HEK293 (cell line): ENCODE measurements around the gene REEP6.
"Not testable (repeated sequence)": the region's sequence is repeated elsewhere in the genome, so short reads cannot be mapped to it uniquely, and the experiment has no call there.

Experiments
- ATF2 ChIP-seq: fragments of 450-650 bp; formaldehyde crosslinking; IDR thresholded peaks from 2 replicates; pipeline ENCODE4 v1.5.1; 2016; ENCODE audit warnings: missing biosample characterization, missing genetic modification characterization, low read depth
- CTCF ChIP-seq: fragments of 450-650 bp; formaldehyde crosslinking; IDR thresholded peaks from 2 replicates; pipeline ENCODE4 v1.5.1; 2016; ENCODE audit warnings: missing biosample characterization, missing genetic modification characterization
- KLF16 ChIP-seq: fragments of 450-650 bp; formaldehyde crosslinking; IDR thresholded peaks from 2 replicates; pipeline ENCODE4 v1.5.1; 2017; ENCODE audit warnings: missing biosample characterization, missing genetic modification characterization
- SALL2 ChIP-seq: fragments of 450-650 bp; formaldehyde crosslinking; IDR thresholded peaks from 2 replicates; pipeline ENCODE4 v1.5.0; 2017; ENCODE audit warnings: missing biosample characterization, mild to moderate bottlenecking, missing genetic modification characterization, borderline replicate concordance
- ZBTB11 ChIP-seq: fragments of 450-650 bp; formaldehyde crosslinking; conservative IDR thresholded peaks from 2 replicates; pipeline ENCODE4 v1.5.1; 2016; ENCODE audit warnings: low read depth, missing biosample characterization, missing genetic modification characterization
- ZBTB8A ChIP-seq: fragments of 450-650 bp; formaldehyde crosslinking; IDR thresholded peaks from 2 replicates; pipeline ENCODE4 v1.5.1; 2016; ENCODE audit warnings: missing biosample characterization, missing genetic modification characterization
- ZFP37 ChIP-seq: fragments of 450-650 bp; formaldehyde crosslinking; IDR thresholded peaks from 2 replicates; pipeline ENCODE4 v1.5.1; 2016; ENCODE audit warnings: missing biosample characterization, missing genetic modification characterization
- ZNF645 ChIP-seq: fragments of 450-650 bp; formaldehyde crosslinking; IDR thresholded peaks from 2 replicates; pipeline ENCODE4; 2016; ENCODE audit warnings: missing biosample characterization, missing genetic modification characterization
- ZNF654 ChIP-seq: fragments of 450-650 bp; formaldehyde crosslinking; IDR thresholded peaks from 2 replicates; pipeline ENCODE4 v1.5.1; 2016; ENCODE audit warnings: low read depth, missing biosample characterization, missing genetic modification characterization
- ZNF777 ChIP-seq: fragments of 450-650 bp; formaldehyde crosslinking; IDR thresholded peaks from 2 replicates; pipeline ENCODE4 v1.5.1; 2017; ENCODE audit warnings: missing biosample characterization, missing genetic modification characterization, borderline replicate concordance

GRCh38 chr19:1535699-1536098 is 44.7 kb downstream of the REEP6 start:
- not testable (repeated sequence) for TF ChIP-seq ZNF645 (tag by site-specific recombination); CTCF; ATF2 (tag by site-specific recombination); ZNF654 (tag by site-specific recombination); SALL2; ZBTB11 (tag by site-specific recombination); ZBTB8A; ZNF777 (tag by site-specific recombination); KLF16 (tag by site-specific recombination); ZFP37 (tag by site-specific recombination)
